WTC11 (cell line): ENCODE results near the gene ENG.

Experiments
- CTCF ChIP-seq: fragments of 200-600 bp; IDR thresholded peaks from 2 replicates; pipeline ENCODE4 v1.8.0; 2022; ENCODE audit warnings: antibody characterized with exemption
- E2F5 ChIP-seq: sonication (generic); formaldehyde crosslinking; IDR thresholded peaks from 2 replicates; pipeline ENCODE4 v1.8.1; 2022; ENCODE audit warnings: mild to moderate bottlenecking, moderate library complexity, missing genetic modification reagents
- SP1 ChIP-seq: sonication (generic); formaldehyde crosslinking; conservative IDR thresholded peaks from 2 replicates; pipeline ENCODE4 v1.8.1; 2022; ENCODE audit warnings: missing genetic modification reagents
- TP53 ChIP-seq: sonication (generic); formaldehyde crosslinking; IDR thresholded peaks from 2 replicates; pipeline ENCODE4 v1.8.1; 2023; ENCODE audit warnings: mild to moderate bottlenecking, missing genetic modification reagents
- ZNF423 ChIP-seq: fragments of 250-450 bp; sonication (Bioruptor Pico); IDR thresholded peaks from 2 replicates; pipeline ENCODE4 v2.1.2; 2022; ENCODE audit warnings: mild to moderate bottlenecking, moderate library complexity

- TF ChIP-seq ZNF423 (CRISPR knock-in tag) (no peak), SP1 (no peak), TP53 (CRISPR knock-in tag) (no peak), E2F5 (no peak), CTCF (no peak)
Observed at GRCh38 chr9:127789179-127789578, 65.3 kb downstream of the ENG start.
